ENCODE measurements around the gene ACAA1. TPM values are rescaled to one million over a fixed set of nuclear protein-coding genes. Genes with fewer than 3 reads are reported as not detected.

Gene ACAA1
- total RNA-seq, 3 donors from 2014 or later (not counting 1 experiment from before 2014, with no cell fraction given), result 79.4 to 101 (median 93.9) TPM

- Mint-ChIP-seq H3K36me3 (peaks cover 11% of the 10 kb centered on the region), H3K4me1 (peaks cover 11 to 15% of the 10 kb centered on the region in 2 donors), H3K27ac (no peak overlapping the region), H3K4me3 (no peak overlapping the region), H3K27me3 (ENCODE audit: low read depth in 2 of 2) (no peaks in the 10 kb centered on the region), H3K9me3 (peaks cover 2 to 9% of the 10 kb centered on the region in 2 donors)
- H3K9me3 ChIP-seq (ENCODE audit: control insufficient read depth, insufficient read depth, low read length), result peaks cover 4% of the 10 kb centered on the region
- WGBS (ENCODE audit: insufficient coverage), result 78% methylated on average over 3 of the region's 3 CpGs
- DNase-seq, result no peak
- peaks cover 1% of the 10 kb centered on the region for H3K36me3 ChIP-seq (ENCODE audit: control insufficient read depth, insufficient read depth, low read length)
- intact Hi-C loops (cut with micrococcal nuclease), result no loop called here
- no peaks in the 10 kb centered on the region for H3K27me3 ChIP-seq (ENCODE audit: control insufficient read depth, insufficient read depth, low read length)
- H3K4me3 ChIP-seq (ENCODE audit: low read length), result no peak overlapping the region
- TF ChIP-seq CTCF (IDR thresholded peaks at IDR 0.05), result no peak
- peaks cover 22% of the 10 kb centered on the region for H3K4me1 ChIP-seq (ENCODE audit: control insufficient read depth, insufficient read depth, low read length)
- ATAC-seq, result no peak
- H3K27ac ChIP-seq (ENCODE audit: low read length), result no peak overlapping the region
Observed at GRCh38 chr3:38147421-38147820, 10.5 kb upstream of the ACAA1 start.

DNA sequence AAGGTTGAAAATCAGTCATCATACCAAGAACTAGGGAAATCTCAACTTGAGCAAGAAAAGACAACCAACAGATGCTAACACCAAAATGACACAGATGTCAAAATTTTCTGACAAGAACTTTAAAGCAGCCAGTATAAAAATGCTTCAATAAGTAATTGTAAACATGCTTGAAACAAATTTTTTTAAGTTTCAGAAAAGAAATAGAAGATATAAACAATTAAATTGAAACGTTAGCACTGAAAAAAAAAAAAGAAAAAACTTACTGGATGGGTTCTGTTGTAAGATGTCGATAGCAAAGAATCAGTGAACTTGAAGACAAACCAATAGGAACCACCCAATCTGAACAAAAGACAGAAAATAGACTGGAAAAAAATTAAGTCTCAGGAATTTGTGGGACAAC, 9.6 kb upstream of the ACAA1 start:
- no peak for ATAC-seq
- DNase-seq, result no peak
- H3K9me3 ChIP-seq (ENCODE audit: control insufficient read depth, insufficient read depth, low read length), result peaks cover 4% of the 10 kb centered on the region
- Mint-ChIP-seq H3K36me3 (peaks cover 11% of the 10 kb centered on the region), H3K27ac (no peak overlapping the region), H3K9me3 (peaks cover 2 to 9% of the 10 kb centered on the region in 2 donors), H3K4me3 (no peak overlapping the region), H3K4me1 (peaks cover 4 to 8% of the 10 kb centered on the region in 2 donors), H3K27me3 (ENCODE audit: low read depth in 2 of 2) (no peaks in the 10 kb centered on the region)
- H3K27me3 ChIP-seq (ENCODE audit: control insufficient read depth, insufficient read depth, low read length), result no peaks in the 10 kb centered on the region
- intact Hi-C loops (cut with micrococcal nuclease), result no loop called here
- H3K4me3 ChIP-seq (ENCODE audit: low read length), result no peak overlapping the region
- H3K4me1 ChIP-seq (ENCODE audit: control insufficient read depth, insufficient read depth, low read length), result peaks cover 14% of the 10 kb centered on the region
- no CpG with 5 or more reads among the region's 2 CpGs for whole genome bisulfite sequencing (ENCODE audit: insufficient coverage)
- TF ChIP-seq CTCF (IDR thresholded peaks at IDR 0.05), result no peak
- no peak overlapping the region for H3K27ac ChIP-seq (ENCODE audit: low read length)
- peaks cover 6% of the 10 kb centered on the region for H3K36me3 ChIP-seq (ENCODE audit: control insufficient read depth, insufficient read depth, low read length)

DNA sequence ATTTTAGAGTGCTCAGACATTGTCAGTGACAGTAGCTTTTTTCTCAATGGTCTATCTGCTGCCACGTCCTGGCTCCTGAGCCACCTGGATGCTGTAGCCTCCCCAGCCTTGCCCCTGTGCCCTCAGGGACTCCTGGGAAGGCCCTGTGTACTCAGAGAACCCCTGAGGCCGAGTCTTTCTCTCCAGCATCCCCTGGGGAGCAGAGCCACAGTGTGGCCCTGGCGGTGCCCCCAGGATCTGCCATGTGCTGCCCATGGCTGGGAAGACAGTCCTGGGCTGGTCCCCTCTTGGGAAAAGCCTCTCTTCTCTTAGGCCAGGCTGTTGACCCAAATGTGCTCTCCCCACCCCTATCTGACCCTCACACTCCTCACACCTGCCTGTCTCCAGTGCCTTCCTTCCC, 6.6 kb upstream of the ACAA1 start:
- Mint-ChIP-seq H3K27me3 (ENCODE audit: low read depth in 2 of 2) (no peaks in the 10 kb centered on the region), H3K27ac (no peak overlapping the region), H3K36me3 (peaks cover 11% of the 10 kb centered on the region), H3K9me3 (peaks cover 2 to 9% of the 10 kb centered on the region in 2 donors), H3K4me1 (peaks cover 27 to 29% of the 10 kb centered on the region in 2 donors), H3K4me3 (no peak overlapping the region)
- Histone ChIP-seq H3K27ac (ENCODE audit: low read length) (no peak overlapping the region), H3K27me3 (ENCODE audit: control insufficient read depth, insufficient read depth, low read length) (no peaks in the 10 kb centered on the region), H3K36me3 (ENCODE audit: control insufficient read depth, insufficient read depth, low read length) (peaks cover 14% of the 10 kb centered on the region), H3K4me1 (ENCODE audit: control insufficient read depth, insufficient read depth, low read length) (peaks cover 32% of the 10 kb centered on the region), H3K4me3 (ENCODE audit: low read length) (no peak overlapping the region), H3K9me3 (ENCODE audit: control insufficient read depth, insufficient read depth, low read length) (peaks cover 4% of the 10 kb centered on the region)
- DNase-seq (no peak), ATAC-seq (no peak)
- intact Hi-C loops (cut with micrococcal nuclease), result no loop called here
- WGBS (ENCODE audit: insufficient coverage), result 80% methylated on average over 3 of the region's 3 CpGs
- no peak for TF ChIP-seq CTCF (IDR thresholded peaks at IDR 0.05)

- no peak overlapping the region for H3K4me3 Mint-ChIP-seq
- no peak for TF ChIP-seq CTCF (IDR thresholded peaks at IDR 0.05)
- H3K27me3 Mint-ChIP-seq (ENCODE audit: low read depth in 2 of 2), result no peaks in the 10 kb centered on the region
- Histone ChIP-seq H3K4me1 (ENCODE audit: control insufficient read depth, insufficient read depth, low read length) (peaks cover 33% of the 10 kb centered on the region), H3K27ac (ENCODE audit: low read length) (no peak overlapping the region), H3K27me3 (ENCODE audit: control insufficient read depth, insufficient read depth, low read length) (no peaks in the 10 kb centered on the region), H3K4me3 (ENCODE audit: low read length) (no peak overlapping the region), H3K36me3 (ENCODE audit: control insufficient read depth, insufficient read depth, low read length) (peaks cover 14% of the 10 kb centered on the region), H3K9me3 (ENCODE audit: control insufficient read depth, insufficient read depth, low read length) (peaks cover 4% of the 10 kb centered on the region)
- WGBS (ENCODE audit: insufficient coverage), result 100% methylated on average over 1 of the region's 1 CpG
- peaks cover 11% of the 10 kb centered on the region for H3K36me3 Mint-ChIP-seq
- intact Hi-C loops (cut with micrococcal nuclease), result no loop called here
- DNase-seq, result no peak
- peaks cover 33 to 35% of the 10 kb centered on the region in 2 donors for H3K4me1 Mint-ChIP-seq
- no peak overlapping the region for H3K27ac Mint-ChIP-seq
- H3K9me3 Mint-ChIP-seq, result peaks cover 2 to 9% of the 10 kb centered on the region in 2 donors
- no peak for ATAC-seq
Observed at GRCh38 chr3:38142959-38143358, 6.0 kb upstream of the ACAA1 start.
